Measurements from ENCODE around the gene HDAC3.
"Not testable (repeated sequence)": the region's sequence is repeated elsewhere in the genome, so short reads cannot be mapped to it uniquely, and the experiment has no call there.

HDAC3 gene

DNA sequence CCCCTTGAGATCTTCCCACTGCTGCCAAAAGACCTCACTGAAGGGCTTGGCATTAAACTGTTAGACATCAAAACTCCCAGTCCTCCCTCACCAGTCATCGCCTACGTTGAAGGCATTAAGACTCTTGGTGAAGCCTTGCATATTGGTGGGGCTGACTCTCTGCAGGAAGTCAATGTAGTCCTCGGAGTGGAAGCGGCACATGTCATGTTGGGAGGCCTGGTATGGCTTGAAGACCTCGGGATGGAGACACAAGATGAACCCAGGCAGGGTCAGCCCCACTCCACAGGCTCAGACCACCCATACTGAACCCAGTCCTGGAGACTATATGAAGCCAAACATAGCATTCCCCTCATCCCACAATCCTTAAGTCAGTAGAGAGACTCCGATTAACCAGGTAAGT, 1.9 kb downstream of the HDAC3 start:
- no peak for DNase-seq (ENCODE audit: low read depth)

DNA sequence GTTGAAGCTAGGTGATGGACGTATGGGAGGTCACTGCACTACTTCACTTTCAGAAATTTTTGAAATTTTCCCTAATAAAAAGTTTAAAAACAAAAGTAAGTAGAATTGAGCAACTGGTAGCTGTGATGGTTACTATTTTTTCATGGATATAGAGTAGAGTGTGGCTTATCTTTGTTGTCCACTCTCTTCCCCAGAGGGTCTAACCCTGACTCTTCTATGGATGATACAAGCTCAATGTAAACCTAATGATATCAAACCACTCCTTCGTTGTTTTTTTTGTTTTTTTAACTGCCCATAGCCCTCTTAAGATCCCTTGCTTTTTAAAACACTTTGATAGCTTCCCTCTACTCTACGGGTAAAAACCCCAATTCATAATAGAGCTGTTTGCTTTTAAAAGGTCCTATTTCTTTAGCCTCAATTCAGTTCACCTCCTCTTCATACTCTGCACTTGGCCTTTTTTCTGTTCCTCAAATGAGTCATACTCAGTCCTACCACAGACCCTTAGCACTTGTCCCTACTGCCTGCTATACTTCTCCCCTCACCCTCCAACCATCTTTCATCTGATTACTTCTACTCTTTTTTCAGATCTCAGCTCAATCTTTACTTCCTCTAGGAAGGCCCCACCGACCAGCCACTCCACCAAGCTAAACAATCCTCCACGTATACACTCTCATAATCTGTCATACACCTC, 2.6 kb downstream of the HDAC3 start:
- DNase-seq (ENCODE audit: low read depth): no peak

- DNase-seq (ENCODE audit: low read depth): no peak
These were observed 4.0 kb downstream of the HDAC3 start for GRCh38 chr5:141632650-141633049.

- no peak for DNase-seq (ENCODE audit: low read depth)
These were observed 6.0 kb downstream of the HDAC3 start for GRCh38 chr5:141630570-141631140.

- DNase-seq (ENCODE audit: low read depth): no peak
These were observed 8.4 kb downstream of the HDAC3 start for GRCh38 chr5:141628175-141628788.

- DNase-seq (ENCODE audit: low read depth): no peak
These were observed 13.0 kb downstream of the HDAC3 start for GRCh38 chr5:141623611-141624010.

DNA sequence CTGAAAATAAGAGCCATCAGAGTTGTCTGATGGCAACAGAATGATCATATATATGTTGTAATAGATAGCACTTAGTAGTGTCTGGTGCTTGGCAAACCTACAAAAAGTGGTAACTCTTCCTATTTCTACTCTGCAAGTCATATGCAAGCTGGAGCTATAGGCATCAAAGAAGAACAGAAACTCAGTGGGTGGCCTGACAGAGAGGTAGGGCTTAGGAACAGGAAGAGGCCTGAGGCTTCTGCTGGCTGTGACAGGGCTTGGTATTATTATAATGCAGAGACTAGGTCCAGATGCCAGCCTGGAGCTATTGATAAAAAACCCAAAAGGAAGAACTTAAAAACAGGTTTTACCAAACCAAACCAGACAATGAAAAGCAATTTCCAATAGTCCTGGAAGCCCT, 13.5 kb downstream of the HDAC3 start:
- DNase-seq (ENCODE audit: low read depth): peak; percentile 65

- peak; percentile 92 for DNase-seq (ENCODE audit: low read depth)
These were observed 17.7 kb downstream of the HDAC3 start, which contains the start of gene DIAPH1 for GRCh38 chr5:141618804-141619554. Gene DIAPH1, minus strand, starts transcription at chr5:141619000. Its CDS starts 86 bp downstream, at chr5:141618914.

GRCh38 chr5:141618030-141618803, 18.4 kb downstream of the HDAC3 start:
- DNase-seq (ENCODE audit: low read depth): no peak

- DNase-seq (ENCODE audit: low read depth): no peak
These were observed 19.0 kb downstream of the HDAC3 start for GRCh38 chr5:141617682-141618029.

- no peak for DNase-seq (ENCODE audit: low read depth)
These were observed 19.5 kb downstream of the HDAC3 start for GRCh38 chr5:141617128-141617527.

DNA sequence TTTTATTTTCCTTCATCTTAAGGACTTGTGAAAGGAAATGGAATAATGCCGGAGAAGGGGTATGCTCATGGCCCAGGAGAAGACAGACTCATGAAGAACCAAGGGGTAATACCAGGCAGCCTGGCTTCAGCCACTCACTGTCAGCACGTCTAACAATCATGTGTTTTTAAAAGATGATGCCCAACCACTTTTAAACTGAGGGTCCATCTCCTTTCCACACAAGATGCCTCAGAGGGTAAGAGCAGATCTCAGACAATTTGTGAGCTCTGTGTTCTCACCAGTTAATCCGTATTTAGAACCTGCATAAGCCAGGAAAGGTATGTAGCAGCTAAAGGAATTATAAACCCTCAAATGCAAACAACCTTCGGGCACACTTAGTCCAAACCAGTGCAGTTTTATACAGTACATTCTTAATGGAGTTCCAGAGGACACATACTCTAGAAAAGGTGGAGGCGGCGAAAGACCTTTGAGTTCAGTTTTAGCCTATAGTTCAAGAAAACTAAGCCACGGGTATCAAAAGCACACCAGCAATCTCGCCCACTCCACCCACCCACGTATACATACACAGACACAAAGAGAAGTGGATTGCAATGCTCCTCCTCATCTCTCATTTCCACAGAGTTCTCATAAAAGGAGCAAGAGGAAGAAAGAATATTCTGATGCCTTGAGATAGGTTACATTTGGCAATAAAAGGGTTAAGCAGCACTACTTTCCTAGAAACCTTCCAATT, 20.5 kb downstream of the HDAC3 start:
- no peak for DNase-seq (ENCODE audit: low read depth)

DNA sequence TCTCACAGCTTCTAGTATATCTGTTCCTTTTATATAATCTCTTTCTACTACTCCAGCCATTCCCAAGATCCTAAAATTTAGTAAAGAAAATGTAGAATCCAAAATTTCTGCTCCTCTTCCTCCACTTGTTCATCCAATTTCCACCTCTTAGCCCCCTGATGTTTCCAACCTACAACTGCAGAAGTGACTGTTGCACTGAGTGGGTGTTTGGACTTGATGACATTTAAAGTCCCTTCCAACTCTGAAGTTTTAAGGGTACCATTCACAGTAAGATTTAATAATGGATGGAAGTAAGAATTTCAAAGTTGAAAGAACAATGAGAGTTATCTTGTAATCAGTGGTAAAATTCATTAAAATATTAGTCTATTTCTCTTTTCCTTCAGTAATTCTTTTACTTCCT, 23.3 kb downstream of the HDAC3 start:
- DNase-seq (ENCODE audit: low read depth): no peak

GRCh38 chr5:141611289-141611688, 25.4 kb downstream of the HDAC3 start:
- no peak for DNase-seq (ENCODE audit: low read depth)

GRCh38 chr5:141609921-141610320, 26.7 kb downstream of the HDAC3 start:
- DNase-seq (ENCODE audit: low read depth): not testable (repeated sequence)

DNA sequence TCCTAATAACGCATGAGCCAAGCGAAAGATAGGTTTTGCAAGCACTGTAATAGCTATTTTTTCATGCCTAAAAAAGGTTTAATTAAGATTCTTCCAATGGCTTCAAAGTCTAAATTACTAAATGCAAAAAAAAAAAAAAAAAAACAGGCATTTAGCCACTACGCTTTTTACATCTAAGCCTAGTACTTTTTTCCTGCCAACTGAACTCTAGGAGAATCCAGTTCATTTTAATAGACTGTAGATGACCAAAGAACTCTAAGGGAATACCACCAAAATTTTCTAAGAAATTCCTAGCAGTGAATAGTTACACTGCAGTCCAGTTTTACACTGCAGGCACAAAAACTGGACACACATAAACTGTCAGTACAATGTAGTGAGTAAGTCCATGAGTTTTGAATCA, 27.6 kb downstream of the HDAC3 start:
- DNase-seq (ENCODE audit: low read depth): no peak

GRCh38 chr5:141608557-141608956, 28.1 kb downstream of the HDAC3 start:
- DNase-seq (ENCODE audit: low read depth): no peak

GRCh38 chr5:141608046-141608445, 28.6 kb downstream of the HDAC3 start:
- DNase-seq (ENCODE audit: low read depth): no peak

DNA sequence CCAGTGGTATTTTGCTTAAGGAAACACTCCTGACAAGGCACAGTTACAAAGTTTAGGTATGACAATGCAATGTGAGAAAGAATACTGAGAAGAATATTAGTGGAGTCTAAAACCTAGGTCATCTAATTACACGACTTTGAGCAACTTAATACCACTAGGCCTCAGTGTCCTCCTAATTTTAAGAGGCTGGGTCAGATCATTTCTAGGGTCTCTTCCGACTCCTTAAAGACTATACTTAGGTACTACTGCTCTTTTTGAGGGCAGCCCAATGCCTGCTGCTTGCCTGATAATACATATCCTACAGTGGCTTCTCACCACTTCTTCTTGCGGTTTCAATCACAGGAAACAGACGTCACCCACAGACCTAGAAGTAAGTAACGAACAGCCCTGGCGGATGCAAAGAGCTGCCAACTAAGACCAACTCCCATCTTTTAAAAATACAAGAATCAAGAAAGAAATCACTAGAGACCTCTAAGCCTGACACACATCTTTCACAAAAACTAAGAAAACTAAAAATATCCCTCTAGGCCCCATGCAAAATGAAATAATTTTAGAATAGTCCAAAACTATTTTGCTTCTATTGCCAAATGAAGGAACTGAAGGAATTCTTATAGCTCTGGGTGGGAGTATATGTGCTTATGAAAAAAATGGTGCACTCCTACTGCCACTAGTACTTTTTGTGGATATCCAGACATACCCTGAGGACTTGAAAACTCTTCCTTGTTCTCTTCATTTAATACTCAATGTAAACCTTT, 30.9 kb downstream of the HDAC3 start:
- DNase-seq (ENCODE audit: low read depth): peak; percentile 85

- no peak for DNase-seq (ENCODE audit: low read depth)
These were observed 32.5 kb downstream of the HDAC3 start for GRCh38 chr5:141603923-141604717.
